HG02970 (cell line): Measurements from ENCODE around the gene CCDC85C.

Experiments used
- ATAC-seq: cut with Tn5 transposase; IDR thresholded peaks from one replicate; pipeline ENCODE4 v1.9.1; 2021; ENCODE audit warnings: mild to moderate bottlenecking, moderate library complexity, moderate number of reproducible peaks; ENCODE audit not compliant: unreplicated experiment, low FRiP score

Gene CCDC85C

GRCh38 chr14:99632410-99633035 lies 28.5 kb upstream of the CCDC85C start:
- ATAC-seq = no peak

GRCh38 chr14:99630202-99630601 lies 26.2 kb upstream of the CCDC85C start:
- ATAC-seq = no peak

GRCh38 chr14:99628887-99629618 lies 25.0 kb upstream of the CCDC85C start:
- ATAC-seq = no peak

- no peak for ATAC-seq
These were observed 23.7 kb upstream of the CCDC85C start for GRCh38 chr14:99627510-99628381.

GRCh38 chr14:99627100-99627499 lies 23.1 kb upstream of the CCDC85C start:
- ATAC-seq = no peak

- ATAC-seq = no peak
These were observed 22.1 kb upstream of the CCDC85C start for GRCh38 chr14:99626041-99626648.

GRCh38 chr14:99625476-99625875 lies 21.5 kb upstream of the CCDC85C start:
- no peak for ATAC-seq

GRCh38 chr14:99624971-99625370 lies 21.0 kb upstream of the CCDC85C start:
- ATAC-seq = no peak

- ATAC-seq = no peak
These were observed 20.0 kb upstream of the CCDC85C start for GRCh38 chr14:99624024-99624423.

GRCh38 chr14:99621948-99622347 lies 17.9 kb upstream of the CCDC85C start:
- no peak for ATAC-seq

GRCh38 chr14:99619835-99620834 lies 16.1 kb upstream of the CCDC85C start:
- no peak for ATAC-seq

GRCh38 chr14:99616832-99617800 lies 13.1 kb upstream of the CCDC85C start:
- no peak for ATAC-seq

- no peak for ATAC-seq
These were observed 11.6 kb upstream of the CCDC85C start for GRCh38 chr14:99615497-99616157.

GRCh38 chr14:99612738-99613330 lies 8.8 kb upstream of the CCDC85C start:
- no peak for ATAC-seq

- ATAC-seq = no peak
These were observed 8.2 kb upstream of the CCDC85C start for GRCh38 chr14:99612071-99612737.

- ATAC-seq = no peak
These were observed 7.6 kb upstream of the CCDC85C start for GRCh38 chr14:99611646-99612045.
